Measurements from ENCODE around the gene C1orf174.
A peak's percentile ranks its signal among the peaks of the same experiment; 100 is the strongest.

C1orf174 gene

GRCh38 chr1:3914331-3914851 is 14.3 kb upstream of the C1orf174 start:
- TF ChIP-seq CTCF (IDR thresholded peaks at IDR 0.05; ENCODE audit: insufficient read depth, low read depth, low read length, missing control alignments) = no peak
- no peak for DNase-seq (ENCODE audit: low read depth)
- no peak overlapping the region for H3K4me3 ChIP-seq (ENCODE audit: low read depth, low read length)

GRCh38 chr1:3912809-3913685 is 13.0 kb upstream of the C1orf174 start:
- DNase-seq (ENCODE audit: low read depth) = no peak
- TF ChIP-seq CTCF (IDR thresholded peaks at IDR 0.05; ENCODE audit: insufficient read depth, low read depth, low read length, missing control alignments) = no peak
- H3K4me3 ChIP-seq (ENCODE audit: low read depth, low read length) = no peak overlapping the region

GRCh38 chr1:3911981-3912808 is 12.1 kb upstream of the C1orf174 start:
- H3K4me3 ChIP-seq (ENCODE audit: low read depth, low read length) = no peak overlapping the region
- DNase-seq (ENCODE audit: low read depth) = no peak
- no peak for TF ChIP-seq CTCF (IDR thresholded peaks at IDR 0.05; ENCODE audit: insufficient read depth, low read depth, low read length, missing control alignments)

- DNase-seq (ENCODE audit: low read depth) = peak; percentile 78
- peak; percentile 86 for TF ChIP-seq CTCF (IDR thresholded peaks at IDR 0.05; ENCODE audit: insufficient read depth, low read depth, low read length, missing control alignments)
- H3K4me3 ChIP-seq (ENCODE audit: low read depth, low read length) = no peak overlapping the region
These were observed 11.1 kb upstream of the C1orf174 start for GRCh38 chr1:3910857-3911845.

- DNase-seq (ENCODE audit: low read depth) = no peak
- no peak for TF ChIP-seq CTCF (IDR thresholded peaks at IDR 0.05; ENCODE audit: insufficient read depth, low read depth, low read length, missing control alignments)
- H3K4me3 ChIP-seq (ENCODE audit: low read depth, low read length) = no peak overlapping the region
These were observed 10.1 kb upstream of the C1orf174 start for GRCh38 chr1:3910049-3910731.
